ENCODE data around the gene EFNA4.
A peak's percentile ranks its signal among the peaks of the same experiment; 100 is the strongest.

The EFNA4 gene, protein sequence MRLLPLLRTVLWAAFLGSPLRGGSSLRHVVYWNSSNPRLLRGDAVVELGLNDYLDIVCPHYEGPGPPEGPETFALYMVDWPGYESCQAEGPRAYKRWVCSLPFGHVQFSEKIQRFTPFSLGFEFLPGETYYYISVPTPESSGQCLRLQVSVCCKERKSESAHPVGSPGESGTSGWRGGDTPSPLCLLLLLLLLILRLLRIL

DNA sequence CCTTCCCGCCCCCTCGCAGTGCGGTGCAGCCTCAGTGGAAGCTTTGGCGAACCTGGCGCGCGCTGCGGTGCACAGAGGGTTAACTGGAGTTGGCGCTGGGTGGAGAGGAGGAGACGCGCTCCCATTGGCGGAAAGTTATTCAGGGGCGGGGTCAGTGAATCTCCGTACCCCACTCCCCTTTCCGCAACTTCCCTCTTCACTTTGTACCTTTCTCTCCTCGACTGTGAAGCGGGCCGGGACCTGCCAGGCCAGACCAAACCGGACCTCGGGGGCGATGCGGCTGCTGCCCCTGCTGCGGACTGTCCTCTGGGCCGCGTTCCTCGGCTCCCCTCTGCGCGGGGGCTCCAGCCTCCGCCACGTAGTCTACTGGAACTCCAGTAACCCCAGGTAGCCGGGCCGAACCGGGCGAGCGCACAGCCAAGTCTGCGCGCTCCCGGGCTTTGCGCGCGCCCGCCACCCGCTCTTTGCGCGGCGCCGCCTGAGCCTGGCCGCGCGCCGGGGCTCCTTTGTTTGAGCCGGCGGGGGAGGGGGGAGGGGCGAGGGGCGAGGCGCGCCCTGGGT, at the start of gene EFNA4:
Gene EFNA4, plus strand, starts transcription at position 191 of the 561 bp plus-strand sequence. Its CDS starts 84 bp downstream, at position 275.
- DNase-seq, result peak; percentile 66

DNA sequence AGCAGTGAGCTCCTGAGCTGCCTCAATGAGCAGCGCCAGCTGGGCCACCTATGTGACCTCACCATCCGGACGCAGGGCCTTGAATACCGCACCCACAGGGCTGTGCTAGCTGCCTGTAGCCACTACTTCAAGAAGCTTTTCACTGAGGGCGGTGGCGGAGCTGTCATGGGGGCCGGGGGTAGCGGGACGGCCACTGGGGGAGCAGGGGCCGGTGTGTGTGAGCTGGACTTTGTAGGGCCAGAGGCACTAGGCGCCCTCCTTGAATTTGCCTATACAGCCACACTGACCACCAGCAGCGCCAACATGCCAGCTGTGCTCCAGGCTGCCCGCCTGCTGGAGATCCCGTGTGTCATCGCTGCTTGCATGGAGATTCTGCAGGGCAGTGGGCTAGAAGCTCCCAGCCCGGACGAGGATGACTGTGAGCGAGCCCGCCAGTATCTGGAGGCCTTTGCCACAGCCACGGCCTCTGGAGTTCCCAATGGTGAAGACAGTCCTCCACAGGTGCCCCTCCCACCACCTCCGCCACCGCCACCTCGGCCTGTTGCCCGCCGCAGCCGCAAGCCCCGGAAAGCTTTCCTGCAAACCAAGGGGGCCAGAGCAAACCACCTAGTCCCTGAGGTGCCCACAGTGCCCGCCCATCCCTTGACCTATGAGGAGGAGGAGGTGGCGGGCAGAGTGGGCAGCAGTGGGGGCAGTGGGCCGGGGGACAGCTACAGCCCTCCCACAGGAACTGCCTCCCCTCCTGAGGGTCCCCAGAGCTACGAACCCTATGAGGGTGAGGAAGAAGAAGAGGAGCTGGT, 48.6 kb upstream of the EFNA4 start:
- DNase-seq, result no peak

DNA sequence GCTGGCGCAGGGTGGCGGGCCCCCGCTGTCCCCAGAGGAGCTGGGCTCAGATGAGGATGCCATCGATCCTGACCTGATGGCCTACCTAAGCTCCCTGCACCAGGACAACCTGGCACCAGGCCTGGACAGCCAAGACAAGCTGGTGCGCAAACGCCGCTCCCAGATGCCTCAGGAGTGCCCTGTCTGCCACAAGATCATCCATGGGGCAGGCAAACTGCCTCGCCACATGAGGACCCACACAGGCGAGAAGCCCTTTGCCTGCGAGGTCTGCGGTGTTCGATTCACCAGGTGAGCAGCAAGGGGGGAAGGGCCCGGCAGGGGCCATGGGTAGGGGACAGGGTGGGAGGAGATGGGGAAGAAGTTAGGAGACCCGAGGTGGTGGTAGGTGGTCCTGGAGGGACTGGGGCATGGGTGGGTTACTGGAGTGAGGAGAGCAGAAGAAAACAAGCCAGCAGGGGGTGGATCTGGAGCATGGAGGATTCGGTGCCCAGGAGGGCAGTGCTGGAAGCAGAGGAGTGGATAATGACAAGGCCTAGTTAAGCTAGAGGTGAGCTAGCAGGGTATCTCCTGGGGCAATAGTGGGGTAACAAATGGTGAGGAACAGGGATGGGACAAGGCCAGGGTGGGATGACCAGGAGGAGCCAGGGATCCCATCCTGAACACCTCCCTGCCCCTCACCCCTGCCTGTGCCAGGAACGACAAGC, 47.9 kb upstream of the EFNA4 start:
- DNase-seq, result no peak

DNA sequence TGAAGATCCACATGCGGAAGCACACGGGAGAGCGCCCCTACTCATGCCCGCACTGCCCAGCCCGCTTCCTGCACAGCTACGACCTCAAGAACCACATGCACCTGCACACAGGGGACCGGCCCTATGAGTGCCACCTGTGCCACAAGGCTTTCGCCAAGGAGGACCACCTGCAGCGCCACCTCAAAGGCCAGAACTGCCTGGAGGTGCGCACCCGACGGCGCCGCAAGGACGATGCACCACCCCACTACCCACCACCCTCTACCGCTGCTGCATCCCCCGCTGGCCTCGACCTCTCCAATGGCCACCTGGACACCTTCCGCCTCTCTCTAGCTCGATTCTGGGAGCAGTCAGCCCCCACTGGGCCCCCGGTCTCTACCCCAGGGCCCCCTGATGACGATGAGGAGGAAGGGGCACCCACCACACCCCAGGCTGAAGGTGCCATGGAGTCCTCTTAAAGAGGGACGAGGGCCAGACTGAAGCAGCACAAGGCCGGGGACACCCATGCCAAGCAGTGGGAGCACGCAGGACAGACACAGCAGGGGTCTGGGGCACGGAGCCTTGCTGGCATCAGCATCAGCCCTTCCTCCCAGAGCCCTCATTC, 47.2 kb upstream of the EFNA4 start:
- no peak for DNase-seq

DNA sequence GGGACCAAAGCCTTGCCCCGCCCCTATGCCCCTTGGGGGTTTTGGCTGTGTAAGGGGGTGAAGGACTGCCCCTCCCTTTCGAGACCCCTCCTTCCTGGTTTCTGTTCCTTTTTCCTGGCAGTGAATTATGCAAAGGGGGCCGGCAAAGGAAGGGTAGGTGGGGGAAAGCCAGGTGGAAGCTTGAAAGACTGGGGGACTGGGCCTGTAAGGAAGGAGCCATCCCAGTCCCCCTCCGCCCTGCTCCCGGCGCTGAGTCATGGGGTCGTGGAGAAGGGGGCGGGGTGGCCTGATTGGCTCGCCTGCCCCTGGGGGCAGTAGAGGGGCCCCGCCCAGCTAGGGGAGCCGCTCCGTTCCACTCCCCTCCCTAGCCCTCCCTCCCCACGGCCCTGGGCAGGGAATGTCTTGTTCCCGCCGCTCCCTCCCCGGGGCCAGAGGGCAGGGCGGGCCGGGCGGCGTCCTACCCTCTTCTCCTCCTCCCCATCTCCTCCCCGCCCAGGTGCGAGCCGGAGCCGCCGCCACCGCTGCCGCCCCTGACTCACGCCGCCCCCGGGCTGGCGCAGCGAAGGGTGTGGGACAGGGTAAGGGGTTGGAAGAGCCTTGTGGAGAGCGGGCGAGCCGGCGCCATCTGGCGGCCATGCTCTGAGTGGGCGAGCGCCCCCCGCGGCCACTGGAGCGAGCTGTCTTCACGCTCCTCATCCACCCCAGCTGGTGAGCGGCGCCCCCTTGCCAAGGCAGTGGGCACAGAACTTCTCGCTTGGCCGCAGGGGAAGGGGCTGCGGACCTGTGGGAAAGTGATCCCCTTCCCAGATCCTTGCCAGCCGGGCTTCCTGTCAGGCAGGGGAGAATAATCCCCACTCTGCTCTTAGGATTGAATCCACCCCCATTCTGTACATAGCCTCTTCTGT, 46.2 kb upstream of the EFNA4 start:
- peak; percentile 88 for DNase-seq

DNA sequence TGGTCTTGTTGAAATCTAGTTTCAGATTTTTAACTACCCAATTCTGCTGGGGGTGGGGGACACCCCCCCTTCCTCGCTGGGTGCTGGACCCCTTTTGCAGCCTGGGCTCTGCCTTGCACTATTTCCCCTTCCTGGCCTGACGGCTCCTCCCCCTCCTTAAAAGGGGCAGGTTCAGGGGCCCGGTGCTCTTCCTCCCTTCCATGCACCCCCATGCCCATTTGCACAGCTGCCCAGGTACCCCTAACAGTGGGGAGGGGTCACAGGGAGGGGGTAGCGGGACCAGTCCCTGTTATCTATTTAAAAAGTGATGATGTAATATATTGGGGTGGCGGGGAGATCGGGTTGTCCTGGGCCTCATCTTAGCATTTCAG, 45.6 kb upstream of the EFNA4 start:
- DNase-seq, result no peak

DNA sequence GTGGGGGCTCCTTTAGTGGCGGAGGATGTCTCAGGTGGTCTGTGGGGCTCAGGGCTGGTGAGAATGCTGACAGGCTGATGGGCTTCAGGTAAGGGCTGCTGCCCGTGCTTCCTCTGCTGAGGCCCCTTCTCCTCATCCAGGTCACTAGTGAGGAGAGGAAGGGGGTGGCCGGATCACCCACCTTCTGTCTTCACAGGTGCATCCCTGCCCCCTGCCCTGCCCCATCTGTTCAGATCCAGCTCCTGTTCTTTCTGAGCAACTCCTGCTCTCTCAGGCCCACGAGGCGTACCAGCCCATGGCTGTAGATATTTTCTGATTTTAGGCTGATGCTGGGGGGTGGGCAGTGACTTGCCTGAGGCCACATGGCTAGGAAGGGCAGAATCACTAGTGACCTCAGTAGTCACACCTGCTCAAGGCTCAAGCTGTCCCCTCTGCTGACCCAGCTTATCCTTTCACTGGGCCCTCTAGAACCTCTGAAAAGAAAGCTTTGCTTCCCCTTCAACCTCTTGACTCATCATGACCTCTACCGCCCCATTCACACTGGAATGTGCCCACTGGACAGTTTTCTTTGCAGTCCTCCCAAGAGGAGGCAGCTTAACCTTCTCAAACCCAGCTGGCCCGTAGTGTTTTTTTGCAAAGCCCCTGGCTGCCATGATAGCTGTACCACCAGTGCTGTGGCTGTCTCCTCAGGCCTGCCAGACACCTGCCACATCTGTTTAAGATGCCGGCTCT, 44.8 kb upstream of the EFNA4 start:
- DNase-seq, result no peak

DNA sequence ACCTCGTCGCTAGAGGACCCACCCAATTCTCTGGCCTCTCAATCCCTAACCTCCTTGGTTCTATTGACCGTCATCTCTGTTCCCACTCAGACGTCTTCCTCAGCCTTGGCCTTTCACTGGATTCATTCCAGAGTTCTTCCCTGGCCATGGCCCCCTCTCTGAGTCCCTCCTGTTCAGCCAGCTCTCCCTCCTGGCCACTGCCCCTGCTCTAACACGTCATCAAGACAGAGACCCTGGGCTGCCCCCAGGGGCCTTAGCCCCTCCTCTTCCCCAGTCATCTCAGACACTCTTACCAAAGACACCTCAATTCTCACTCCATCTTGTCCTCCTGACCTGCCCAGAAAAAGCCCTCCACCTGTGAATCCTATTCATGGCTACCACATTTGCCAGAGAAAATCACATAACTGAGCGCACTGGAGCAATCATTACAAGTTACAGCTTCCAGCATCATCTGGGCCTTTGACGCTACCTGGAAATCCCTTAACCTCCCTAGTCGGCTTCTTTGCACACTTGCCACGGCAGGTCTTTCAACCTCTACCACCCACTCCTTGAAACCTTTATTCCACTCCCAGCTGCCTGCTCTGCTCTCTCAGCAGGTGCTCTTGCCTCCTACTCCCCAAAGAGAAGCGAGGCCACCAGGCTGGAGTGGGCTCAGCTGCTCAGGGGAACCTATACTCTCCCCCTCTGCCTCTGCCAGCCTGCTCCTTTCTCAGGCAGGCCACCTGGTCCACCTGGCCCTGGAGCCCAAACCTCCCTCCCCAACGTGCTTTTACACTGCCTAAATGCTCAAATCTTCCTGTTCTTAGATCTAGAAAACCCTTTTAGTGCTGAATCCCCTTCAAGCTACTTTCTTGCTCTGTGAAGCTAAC, 43.9 kb upstream of the EFNA4 start:
- DNase-seq, result no peak

DNA sequence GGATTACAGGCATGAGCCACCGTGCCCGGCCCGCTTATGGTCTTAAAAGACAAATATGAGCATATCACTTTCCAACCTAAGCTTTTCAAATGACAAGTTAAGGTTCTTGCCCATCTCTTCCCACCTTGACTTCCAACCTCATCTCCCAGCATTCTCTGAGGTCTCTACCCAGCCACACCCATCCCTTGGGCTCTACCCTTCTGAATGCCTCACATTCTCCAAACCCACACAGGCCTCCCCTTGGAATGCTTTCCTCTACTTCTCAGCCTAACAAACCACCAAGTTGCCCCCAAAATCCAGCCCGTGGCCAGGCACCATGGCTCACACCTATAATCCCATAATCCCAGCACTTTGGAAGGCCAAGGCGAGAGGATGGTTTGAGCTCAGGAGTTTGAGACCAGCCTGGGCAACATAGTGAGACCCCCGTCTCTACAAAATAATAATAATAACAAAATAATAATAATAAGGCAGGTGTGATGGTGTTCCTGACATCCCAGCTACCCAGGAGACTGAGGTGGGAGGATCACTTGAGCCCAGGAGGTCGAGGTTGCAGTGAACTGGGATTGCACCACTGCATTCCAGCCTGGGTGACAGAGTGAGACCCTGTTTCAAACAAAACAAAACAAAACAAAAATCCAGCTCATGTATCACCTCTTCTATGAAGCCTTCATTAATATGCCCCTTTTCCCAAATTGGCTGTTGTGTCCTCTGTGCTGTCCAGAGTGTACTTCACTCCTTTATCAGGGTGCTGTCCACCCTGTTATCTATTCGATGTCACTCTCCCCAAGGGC, 41.2 kb upstream of the EFNA4 start:
- no peak for DNase-seq

DNA sequence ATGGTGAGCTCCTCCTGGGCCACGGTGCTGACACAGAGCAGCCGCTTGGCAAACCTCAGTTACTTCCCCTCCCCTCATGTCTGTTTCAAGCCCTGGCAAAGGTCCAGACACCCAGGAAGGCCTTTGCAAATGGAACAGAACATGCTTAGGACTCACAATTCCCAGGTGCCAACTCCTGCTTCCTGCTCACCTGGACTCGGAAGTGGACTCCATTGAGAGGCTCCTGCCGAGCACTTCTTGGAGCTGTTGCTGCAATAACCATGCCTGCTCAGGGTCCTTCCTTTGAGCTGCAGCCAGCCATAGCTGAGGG, 40.7 kb upstream of the EFNA4 start:
- no peak for DNase-seq

DNA sequence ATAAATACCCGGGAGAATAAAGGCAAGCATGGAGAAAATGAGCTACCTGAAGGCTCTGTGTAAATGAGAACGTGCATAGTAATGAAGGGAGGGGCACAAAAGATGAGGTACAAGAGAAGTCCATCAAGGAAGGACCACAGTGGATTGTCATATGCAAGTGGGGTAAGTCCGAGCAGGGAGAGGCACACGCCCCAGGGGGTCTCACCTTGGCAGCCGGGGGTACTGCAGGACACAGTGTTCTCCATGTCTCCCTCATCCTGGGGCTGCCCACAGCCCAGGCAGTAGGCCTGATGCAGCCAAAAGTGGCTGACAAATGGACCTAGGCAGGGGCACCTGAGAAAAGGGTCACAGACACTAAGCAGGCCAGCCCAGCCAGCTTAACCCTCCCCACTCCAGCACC, 39.9 kb upstream of the EFNA4 start:
- no peak for DNase-seq

DNA sequence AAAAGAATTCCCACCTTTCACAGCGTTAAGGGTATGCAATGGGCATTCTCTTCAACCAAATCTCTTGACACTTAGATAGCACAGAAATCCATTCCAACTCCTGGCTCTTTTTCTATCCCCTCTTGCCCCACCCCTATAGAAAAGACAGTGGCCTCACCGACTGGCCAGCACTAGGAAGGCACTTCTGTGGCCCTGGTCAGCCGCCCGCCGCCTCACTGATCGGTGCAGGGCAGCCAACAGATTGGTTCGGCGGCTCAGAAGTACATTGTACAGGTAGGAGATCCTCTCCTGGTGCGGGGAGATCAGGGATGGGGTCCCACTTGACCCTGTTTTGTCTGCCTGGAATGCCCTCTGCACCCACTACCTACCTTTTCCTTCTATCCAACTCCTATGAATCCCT, 39.2 kb upstream of the EFNA4 start:
- no peak for DNase-seq

DNA sequence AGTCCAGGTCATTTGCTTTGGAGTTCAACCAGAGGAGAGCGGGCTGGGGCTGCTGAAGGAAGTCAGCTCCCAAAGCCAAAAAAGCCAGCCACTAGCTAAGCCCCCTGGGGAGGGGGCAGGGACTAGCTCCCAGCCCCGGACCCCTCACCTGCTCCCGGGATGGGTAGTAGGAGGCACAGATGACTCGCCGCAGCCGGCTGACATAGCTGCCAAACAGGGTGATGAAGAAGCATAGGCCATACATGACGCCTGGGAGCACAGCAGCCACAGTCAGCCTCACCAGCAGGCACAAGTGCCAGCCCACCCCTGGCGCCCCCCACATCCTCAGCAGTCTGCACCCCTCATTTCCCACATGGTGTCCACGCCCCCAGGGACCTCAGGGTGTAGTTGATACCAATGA, 37.4 kb upstream of the EFNA4 start:
- no peak for DNase-seq

DNA sequence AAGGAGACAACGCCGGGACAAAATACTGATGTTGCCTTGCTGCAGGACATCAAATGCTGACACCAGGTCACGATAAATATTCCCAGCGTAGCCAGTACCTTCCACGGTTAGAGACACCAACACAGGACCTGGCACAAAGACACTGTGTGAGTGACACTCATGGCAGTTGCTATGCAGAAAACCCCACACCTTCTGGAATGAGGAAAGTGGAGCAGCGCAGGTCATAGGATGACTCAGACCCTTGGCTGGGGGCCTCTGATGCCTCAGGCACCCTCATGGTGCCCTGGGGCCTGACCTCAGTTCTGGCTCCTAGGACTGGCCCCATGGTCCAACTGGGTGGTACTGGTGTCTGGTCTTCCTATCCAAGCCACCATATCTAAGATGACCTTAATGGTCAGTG, 37.0 kb upstream of the EFNA4 start:
- DNase-seq, result no peak

DNA sequence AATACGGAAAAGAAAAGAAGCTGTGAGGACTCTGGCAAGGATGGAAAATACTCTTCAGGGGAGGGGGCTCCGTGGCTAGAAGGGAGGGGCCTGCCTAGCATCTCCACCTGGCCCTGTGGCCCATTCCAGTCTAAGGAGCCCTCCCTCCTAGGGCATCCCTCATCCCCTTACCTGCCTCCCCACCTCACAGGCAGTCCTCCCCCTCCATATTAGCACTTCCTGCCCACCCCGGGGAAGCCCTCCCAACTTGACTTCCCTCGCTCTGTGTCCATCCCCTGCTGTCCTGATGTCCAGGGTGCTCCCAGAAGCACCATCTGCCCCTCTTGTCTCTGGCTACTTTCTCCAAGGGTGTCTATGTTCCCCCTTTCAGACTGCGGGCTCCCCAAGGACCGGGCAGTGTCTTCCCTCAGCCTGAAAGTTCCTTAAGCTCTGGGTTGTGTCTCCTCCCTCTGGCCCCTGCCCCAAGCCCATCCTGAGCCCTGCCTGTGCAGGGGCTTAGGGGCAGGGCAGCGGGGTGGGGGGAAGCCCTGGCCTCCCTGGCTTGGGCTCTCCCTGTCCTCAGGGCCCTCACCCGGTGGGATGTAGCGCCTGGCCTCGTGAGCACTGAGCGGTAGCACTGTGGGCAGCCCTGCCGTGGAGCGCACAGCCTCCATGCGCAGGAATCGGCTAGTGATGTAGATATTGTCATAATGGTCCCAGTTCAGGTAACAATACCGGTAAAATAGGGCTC, 33.9 kb upstream of the EFNA4 start:
- no peak for DNase-seq

DNA sequence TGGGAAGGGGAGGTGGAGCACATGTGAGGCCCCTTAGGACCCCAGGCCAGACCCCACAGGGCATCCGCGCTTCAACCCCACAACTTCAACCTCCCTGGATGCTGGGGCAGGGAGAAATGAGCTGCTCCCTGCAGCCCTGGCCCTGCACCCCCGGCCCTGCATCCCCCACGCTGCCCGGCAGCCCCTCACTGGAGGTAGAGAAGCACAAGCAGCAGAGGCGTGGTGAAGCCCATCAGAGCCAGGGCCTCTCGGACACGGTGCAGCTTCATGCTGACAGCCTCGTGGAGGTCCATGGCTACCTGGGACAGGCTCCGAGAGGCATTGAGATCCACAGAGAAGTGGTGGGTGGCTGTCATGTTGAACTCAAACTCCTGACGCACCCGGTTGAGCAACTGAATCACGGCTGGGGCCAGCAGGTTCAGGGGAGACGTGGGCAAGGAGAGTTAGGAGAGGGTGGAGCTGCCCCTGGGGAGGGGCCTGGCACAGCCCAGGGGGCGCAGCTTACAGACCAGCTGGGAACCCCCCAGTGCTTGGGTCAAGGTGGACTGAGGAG, 33.2 kb upstream of the EFNA4 start:
- DNase-seq, result no peak

DNA sequence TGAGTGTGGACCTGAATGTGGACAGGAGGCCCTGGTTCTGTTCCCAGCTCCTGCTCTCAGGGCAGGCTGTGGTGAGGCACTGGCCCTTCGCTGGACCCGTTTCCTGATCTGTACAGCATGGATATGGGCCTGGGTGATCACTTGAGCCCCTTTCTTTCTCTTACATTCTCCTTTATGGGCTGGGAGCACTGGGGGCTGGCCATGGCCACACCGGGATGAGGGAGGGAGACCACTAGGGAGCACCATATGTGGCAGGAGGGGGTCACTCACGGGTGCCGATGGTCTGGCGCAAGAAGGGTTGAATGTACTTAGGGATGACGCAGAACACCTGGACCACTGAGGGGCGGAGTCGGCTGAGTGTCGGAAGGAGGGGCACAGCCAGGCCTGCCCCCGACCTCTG, 32.6 kb upstream of the EFNA4 start:
- no peak for DNase-seq

DNA sequence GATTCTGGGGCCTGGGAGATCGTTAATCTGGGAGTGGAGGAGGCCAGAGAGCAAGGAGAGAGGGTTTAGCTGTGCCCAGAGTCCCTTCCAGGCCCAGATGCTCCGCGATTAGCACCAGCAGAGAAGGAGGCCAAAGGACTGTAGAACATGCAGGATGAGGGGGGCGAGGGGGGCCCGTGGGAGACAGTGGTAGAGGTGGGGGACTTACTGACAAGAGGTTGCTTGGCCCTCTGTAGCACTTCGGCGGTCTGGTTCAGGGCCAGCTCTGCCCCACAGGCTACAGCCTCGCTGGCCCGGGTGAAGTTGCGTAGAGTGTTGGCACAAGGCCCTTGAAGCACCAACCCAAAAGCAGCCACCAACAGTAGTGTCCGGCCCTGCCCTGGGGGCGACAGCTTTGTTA, 30.7 kb upstream of the EFNA4 start:
- DNase-seq, result no peak

DNA sequence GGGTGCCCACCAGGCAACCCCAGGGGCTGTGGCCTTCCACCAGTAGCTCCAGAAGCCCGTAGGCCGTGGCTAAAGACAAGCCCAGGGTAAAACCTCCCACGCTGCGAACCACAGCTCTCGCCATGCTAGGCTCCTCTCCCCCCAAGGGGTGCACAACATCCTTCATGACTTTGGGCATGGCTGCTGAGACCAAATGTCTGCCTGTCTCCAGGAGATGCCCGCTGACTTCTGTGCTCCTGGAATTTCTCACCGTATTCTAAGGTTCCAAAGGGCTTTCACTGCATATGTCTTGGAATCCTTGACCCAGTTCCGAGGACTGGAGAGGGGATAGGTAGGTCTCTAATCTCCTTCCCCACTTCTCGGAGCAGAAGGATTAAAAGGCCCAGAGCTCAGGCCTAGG, 30.0 kb upstream of the EFNA4 start, which contains the start of the genes DCST1 and DCST2:
Gene DCST1, plus strand, starts transcription at position 301 of the 400 bp plus-strand sequence. CDS start 213 bp downstream, outside the sequence.
Gene DCST2, minus strand, starts transcription at position 258 of the 400 bp plus-strand sequence. Its CDS starts 80 bp downstream, at position 178.
- no peak for DNase-seq
